Right forelimb (tissue), 1 donor: Measurements from ENCODE around the gene GNAI3.

Source experiments
- DNase-seq: peaks from one replicate; pipeline ENCODE4 v3.0.0-alpha.2; 2018

The GNAI3 gene

GRCh38 chr1:109548321-109549267 lies at the start of gene GNAI3:
TSS of gene GNAI3 (plus strand) at chr1:109548615. CDS start at chr1:109548721, 106 bp downstream.
- peak; percentile 96 for DNase-seq

GRCh38 chr1:109499081-109499480 lies 49.3 kb upstream of the GNAI3 start:
- DNase-seq = no peak

- no peak for DNase-seq
Observed at GRCh38 chr1:109499661-109500536, 48.5 kb upstream of the GNAI3 start.

DNA sequence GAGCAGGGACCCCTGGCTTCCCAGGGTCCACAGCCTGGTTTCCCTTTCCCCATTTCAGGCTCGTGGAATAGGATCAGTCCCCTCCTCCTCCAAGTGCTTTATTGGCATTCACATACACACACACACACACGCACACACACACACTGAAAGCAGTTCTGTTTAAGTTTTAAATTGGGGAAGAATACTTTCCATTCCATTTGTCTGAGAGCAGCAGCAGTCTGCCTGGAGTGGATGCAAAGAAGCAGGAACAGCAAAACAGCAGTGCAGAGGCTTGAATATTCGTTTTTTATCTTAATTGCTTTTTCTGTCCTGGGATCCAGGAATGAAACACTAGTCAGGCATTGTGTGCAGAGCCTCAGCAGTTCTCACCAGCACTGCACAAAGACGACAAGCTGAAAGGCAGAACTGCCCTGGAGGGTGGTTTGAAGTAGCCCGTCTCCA lies 47.5 kb upstream of the GNAI3 start:
- DNase-seq = no peak

DNA sequence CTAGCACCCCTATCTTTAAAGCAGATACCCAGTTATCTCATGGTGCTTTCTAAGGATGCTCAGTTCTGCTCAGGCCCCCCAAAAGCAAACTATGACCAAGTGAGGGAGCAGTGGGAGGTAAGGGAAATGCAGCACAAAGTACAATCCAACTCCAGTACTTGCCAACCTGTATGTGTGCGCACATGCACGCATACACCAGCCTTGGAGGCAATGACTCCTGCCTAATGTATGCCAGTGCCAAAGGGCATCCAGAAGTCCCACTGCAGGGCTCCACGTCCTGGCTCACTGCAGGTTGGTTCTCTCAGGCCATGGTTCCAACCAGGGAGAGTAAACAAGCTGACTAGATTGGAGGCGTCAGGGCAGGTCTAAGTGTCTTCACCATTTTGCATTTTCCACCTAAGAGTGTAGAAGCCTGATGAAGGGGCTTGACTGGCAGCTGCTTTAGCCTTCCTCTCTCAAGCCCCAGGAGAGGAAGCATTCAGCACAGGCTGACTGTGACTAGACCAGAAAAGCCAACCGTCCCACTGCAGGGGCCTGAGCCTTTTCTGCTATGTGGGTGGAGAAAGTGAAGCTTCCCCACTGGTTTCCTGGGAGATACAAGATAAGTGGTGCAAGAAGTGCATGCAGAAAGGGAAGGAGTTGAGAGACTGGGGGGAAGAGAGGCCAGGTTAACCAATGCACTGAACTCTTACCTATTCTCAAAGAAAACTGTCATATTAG lies 46.6 kb upstream of the GNAI3 start:
- DNase-seq = no peak

GRCh38 chr1:109502364-109502851 lies 46.0 kb upstream of the GNAI3 start:
- DNase-seq = no peak

- no peak for DNase-seq
Observed at GRCh38 chr1:109503935-109504334, 44.5 kb upstream of the GNAI3 start.

DNA sequence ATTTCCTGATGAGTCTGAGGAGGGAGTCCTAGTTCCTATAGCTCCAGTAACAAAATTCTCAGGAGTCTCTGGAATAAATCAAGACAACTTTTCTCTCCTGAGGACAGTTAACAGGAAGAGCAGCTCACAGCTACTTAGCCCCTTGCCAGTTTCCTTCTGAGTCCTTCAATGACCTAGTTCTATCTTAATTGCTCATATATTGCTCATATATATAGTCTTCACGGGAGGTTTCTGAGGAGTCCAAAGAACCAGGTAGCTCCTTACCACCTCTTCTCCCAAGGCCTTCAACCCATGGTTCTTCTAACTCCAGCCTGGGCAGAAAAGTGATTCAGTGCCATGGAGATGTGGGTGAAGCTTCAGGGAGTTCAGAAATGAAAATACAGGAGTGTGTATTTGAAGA lies 43.4 kb upstream of the GNAI3 start:
- no peak for DNase-seq

DNA sequence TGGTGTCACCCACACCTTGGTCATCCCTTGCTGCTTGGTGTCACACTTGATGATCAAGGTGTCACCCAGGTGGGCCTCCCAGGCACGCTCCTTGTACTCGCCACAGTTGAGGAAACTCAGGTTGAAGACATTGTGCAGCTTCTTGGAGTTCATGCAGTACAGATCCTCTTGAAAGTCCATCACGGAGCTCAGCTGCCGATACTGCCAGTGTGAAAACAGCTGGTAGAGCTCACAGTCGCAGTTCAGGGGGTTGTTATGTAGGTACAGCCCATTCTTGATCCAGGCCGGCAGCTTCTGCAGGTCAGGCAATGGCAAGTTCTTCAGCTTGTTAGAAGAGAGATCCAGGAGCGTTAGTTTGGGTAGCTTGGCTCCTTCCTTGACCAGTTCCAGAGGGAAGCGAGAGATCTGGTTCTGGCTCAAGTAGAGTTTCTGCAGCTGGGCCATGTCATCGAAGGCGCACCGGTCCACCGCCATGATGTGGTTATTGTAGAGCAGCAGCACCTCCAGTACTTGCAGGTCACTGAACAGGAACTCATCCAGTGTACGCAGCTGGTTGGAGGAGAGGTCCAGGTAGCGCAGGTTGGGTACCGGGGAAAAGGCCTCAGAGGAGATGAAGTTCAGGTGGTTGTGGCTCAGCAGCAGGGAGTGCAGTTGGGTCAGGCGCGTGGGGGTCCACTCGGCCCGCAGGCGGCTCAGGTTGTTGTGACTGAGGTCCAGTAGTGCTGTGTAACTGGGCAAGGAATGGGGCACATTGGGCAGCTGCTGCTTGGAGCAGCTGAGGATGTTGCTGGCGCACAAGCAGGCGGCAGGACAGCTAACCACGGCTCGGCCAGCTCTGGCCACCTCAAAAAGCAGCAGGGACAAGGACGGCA lies 40.2 kb upstream of the GNAI3 start:
- no peak for DNase-seq

- DNase-seq = no peak
Observed at GRCh38 chr1:109508873-109509175, 39.6 kb upstream of the GNAI3 start.

GRCh38 chr1:109509176-109510134 lies 39.0 kb upstream of the GNAI3 start, which contains the start of gene AMIGO1:
TSS of gene AMIGO1 (minus strand) at chr1:109509727. CDS start at chr1:109508912, 815 bp downstream.
- DNase-seq = peak; percentile 82

- DNase-seq = no peak
Observed at GRCh38 chr1:109513110-109513710, 35.2 kb upstream of the GNAI3 start.

DNA sequence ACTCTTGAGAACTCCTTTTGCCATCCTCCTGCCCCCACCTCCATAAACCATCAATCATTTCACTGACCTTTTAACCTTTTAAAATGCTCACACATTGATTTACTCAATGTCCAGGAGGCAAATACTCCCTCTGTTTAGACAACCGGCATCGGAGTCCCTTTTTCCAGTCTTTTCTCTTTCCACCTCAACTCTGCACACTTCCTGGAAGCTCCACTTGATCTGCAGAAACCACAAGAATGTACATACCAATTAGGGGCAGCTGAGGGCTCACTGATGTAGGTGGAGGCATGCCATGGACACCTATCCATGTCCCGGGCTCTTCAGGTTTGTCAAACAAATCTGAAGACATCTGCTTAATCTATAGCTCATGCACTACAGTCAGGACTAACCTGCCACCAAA lies 33.6 kb upstream of the GNAI3 start:
- DNase-seq = no peak

GRCh38 chr1:109516872-109517271 lies 31.5 kb upstream of the GNAI3 start:
- no peak for DNase-seq

- no peak for DNase-seq
Observed at GRCh38 chr1:109517337-109517736, 31.1 kb upstream of the GNAI3 start.

DNA sequence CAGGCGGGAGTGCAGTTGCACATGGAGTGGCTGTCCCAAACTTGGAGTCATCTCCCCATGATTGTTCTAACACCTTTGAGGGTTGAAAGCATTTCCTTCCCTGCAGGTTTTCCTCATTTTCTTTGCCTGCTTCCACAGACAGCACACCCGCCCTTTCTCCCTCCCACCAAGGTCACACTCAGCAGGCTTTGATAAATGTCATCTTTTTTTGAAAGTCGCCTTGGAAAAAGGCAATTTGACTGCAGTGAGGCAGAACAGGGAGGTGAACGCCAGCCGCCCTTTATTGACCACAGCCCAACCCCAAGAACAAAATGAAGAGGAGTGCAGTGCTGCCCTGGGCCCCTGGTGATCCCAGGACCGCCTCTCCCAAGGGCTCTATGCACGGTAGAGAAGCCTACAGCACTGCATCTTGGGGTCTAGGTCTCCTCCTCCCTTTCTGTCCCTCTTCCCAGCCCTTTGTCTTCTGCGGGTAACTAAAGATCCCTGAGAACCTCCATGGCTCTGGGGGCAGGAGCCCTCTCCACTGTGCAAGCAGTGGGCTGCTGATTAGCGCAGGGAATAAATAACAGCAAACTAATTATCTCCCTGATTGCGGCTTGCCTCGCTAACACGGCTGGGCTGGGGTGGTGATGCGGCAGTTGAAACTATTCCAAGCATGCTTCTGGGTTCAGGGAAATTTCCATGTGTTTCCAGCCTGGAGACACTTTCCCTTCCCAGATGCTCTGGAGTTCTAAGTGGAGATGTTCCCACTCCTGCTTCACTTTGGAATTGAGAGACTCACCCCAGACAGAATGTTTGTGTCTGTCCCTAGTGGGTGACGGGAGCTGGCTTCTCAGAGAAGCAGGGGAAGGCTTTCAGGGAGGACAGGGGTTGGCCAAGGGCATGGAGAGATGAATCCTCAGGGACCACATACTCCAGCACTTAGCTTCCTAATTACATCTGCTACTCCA lies 27.1 kb upstream of the GNAI3 start:
- DNase-seq = no peak

DNA sequence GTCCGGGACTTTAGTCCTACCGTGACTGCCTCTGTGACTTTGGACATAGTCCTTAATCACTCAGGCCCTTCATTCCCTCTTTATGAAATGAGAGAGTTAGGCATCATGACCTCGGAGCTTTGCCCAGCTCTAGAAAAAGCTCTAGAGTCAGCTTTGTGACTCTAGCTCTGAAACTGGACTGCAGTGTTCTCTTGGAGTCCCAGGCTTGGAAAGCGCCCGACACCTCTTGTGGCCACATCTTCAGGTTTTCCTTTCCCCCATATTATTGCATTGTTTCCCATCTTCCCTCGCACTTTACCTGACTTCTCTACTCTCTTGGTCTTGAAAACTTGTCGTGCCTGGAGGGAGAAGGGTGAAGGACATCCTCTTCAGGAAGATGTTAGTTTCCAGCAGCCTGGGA lies 26.4 kb upstream of the GNAI3 start:
- DNase-seq = no peak

DNA sequence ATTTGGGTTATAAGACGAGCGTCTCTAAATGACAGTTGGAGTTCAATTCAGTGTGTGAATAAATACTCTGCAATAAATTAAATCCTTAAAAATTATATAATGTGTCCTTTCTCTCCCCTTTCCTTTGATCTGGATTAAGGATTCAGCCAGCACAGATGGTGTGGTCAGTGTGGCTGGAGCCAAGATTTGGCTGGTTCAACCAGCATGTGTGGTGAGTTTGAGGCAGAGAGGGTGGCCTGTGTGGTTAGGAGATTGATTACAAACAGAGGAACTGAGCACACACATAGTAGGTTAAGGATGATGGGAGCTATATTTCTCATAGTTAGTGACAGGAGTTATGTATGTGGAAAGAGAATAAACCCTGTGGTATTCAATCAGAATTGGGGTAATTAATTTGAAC lies 24.7 kb upstream of the GNAI3 start:
- no peak for DNase-seq
